Skeletal muscle tissue (tissue), 4 donors: ENCODE measurements around the gene CMTM7. TPM values are rescaled to one million over a fixed set of nuclear protein-coding genes. Genes with fewer than 3 reads are reported as not detected.
"Not testable (repeated sequence)": the region's sequence is repeated elsewhere in the genome, so short reads cannot be mapped to it uniquely, and the experiment has no call there.

Experiments used
- H3K27ac ChIP-seq: one replicate; pipeline ENCODE4 v1.7.0; 2013; ENCODE audit warnings: mild to moderate bottlenecking, low read depth, low read length, inconsistent platforms
- H3K27me3 ChIP-seq, 3 donors: one replicate each; pipeline ENCODE4 v1.7.0; 2013; ENCODE audit warnings: low read length in 3 of 3; ENCODE audit not compliant: control insufficient read depth in 3 of 3, insufficient read depth in 3 of 3
- H3K36me3 ChIP-seq, 3 donors: one replicate each; pipeline ENCODE4 v1.7.0; 2013; ENCODE audit warnings: low read length in 3 of 3; ENCODE audit not compliant: control insufficient read depth in 3 of 3, insufficient read depth in 3 of 3
- H3K4me1 ChIP-seq, 3 donors: one replicate each; pipeline ENCODE4 v1.7.0; 2013; ENCODE audit warnings: low read length in 3 of 3, mild to moderate bottlenecking in 3 of 3; ENCODE audit not compliant: control insufficient read depth in 3 of 3, insufficient read depth in 3 of 3
- H3K4me3 ChIP-seq, 3 donors: one replicate each; pipeline ENCODE4 v1.7.0; 2013; ENCODE audit warnings: low read length in 3 of 3
- H3K9ac ChIP-seq, 3 donors: one replicate each; pipeline ENCODE4 v1.7.0; 2013; ENCODE audit warnings: low read length in 3 of 3, mild to moderate bottlenecking in 3 of 3, moderate library complexity in 2 of 3, low read depth in 1 of 3
- H3K9me3 ChIP-seq, 3 donors: one replicate each; pipeline ENCODE4 v1.7.0; 2013; ENCODE audit warnings: low read length in 3 of 3; ENCODE audit not compliant: control insufficient read depth in 3 of 3
- total RNA-seq: library from RNA; depleted of rRNA; stranded (reverse); fragments of >200 nt; gene quantifications from one replicate; pipeline ENCODE4 v1.2.3, GENCODE V29; 2014
- donor health status: Osteomylitis.

The CMTM7 gene
- total RNA-seq, 1 donor from 2014 or later, result 3.7 TPM

GRCh38 chr3:32435911-32436815 lies 44.5 kb downstream of the CMTM7 start:
- Histone ChIP-seq H3K36me3 (no peaks in the 10 kb centered on the region), H3K27ac (no peak overlapping the region), H3K4me1 (peaks cover 8 to 14% (median 11%) of the 10 kb centered on the region in 3 donors), H3K9ac (no peak overlapping the region), H3K9me3 (no peaks in the 10 kb centered on the region), H3K4me3 (no peak overlapping the region), H3K27me3 (no peaks in the 10 kb centered on the region)

- Histone ChIP-seq H3K27ac (no peak overlapping the region), H3K9me3 (no peaks in the 10 kb centered on the region), H3K4me3 (no peak overlapping the region), H3K4me1 (peaks cover 7 to 14% (median 10%) of the 10 kb centered on the region in 3 donors), H3K9ac (no peak overlapping the region), H3K27me3 (no peaks in the 10 kb centered on the region), H3K36me3 (no peaks in the 10 kb centered on the region)
Measured at GRCh38 chr3:32436816-32437189, 45.1 kb downstream of the CMTM7 start.

- H3K4me3 ChIP-seq, result no peak overlapping the region
- no peak overlapping the region for H3K9ac ChIP-seq
- H3K36me3 ChIP-seq, result no peaks in the 10 kb centered on the region
- no peak overlapping the region for H3K27ac ChIP-seq
- no peaks in the 10 kb centered on the region for H3K27me3 ChIP-seq
- H3K4me1 ChIP-seq, result peaks cover 0 to 6% (median 0%) of the 10 kb centered on the region in 3 donors
- no peaks in the 10 kb centered on the region for H3K9me3 ChIP-seq
Measured at GRCh38 chr3:32437896-32438295, 46.2 kb downstream of the CMTM7 start.

GRCh38 chr3:32438596-32439344 lies 47.1 kb downstream of the CMTM7 start:
- no peak overlapping the region for H3K9ac ChIP-seq
- H3K4me1 ChIP-seq, result no peaks in the 10 kb centered on the region
- H3K27me3 ChIP-seq, result no peaks in the 10 kb centered on the region
- H3K27ac ChIP-seq, result no peak overlapping the region
- H3K36me3 ChIP-seq, result no peaks in the 10 kb centered on the region
- H3K9me3 ChIP-seq, result no peaks in the 10 kb centered on the region
- no peak overlapping the region for H3K4me3 ChIP-seq

- H3K27me3 ChIP-seq, H3K9ac ChIP-seq, H3K4me1 ChIP-seq, H3K27ac ChIP-seq, H3K36me3 ChIP-seq, H3K4me3 ChIP-seq, H3K9me3 ChIP-seq: not testable (repeated sequence)
Measured at GRCh38 chr3:32439421-32439820, 47.8 kb downstream of the CMTM7 start.

- Histone ChIP-seq H3K27me3 (no peaks in the 10 kb centered on the region), H3K4me3 (no peak overlapping the region), H3K27ac (no peak overlapping the region), H3K9ac (no peak overlapping the region), H3K4me1 (no peaks in the 10 kb centered on the region), H3K9me3 (no peaks in the 10 kb centered on the region), H3K36me3 (no peaks in the 10 kb centered on the region)
Measured at GRCh38 chr3:32440611-32441350, 49.1 kb downstream of the CMTM7 start.

GRCh38 chr3:32442766-32443165 lies 51.1 kb downstream of the CMTM7 start:
- H3K4me1 ChIP-seq, result no peaks in the 10 kb centered on the region
- no peak overlapping the region for H3K4me3 ChIP-seq
- H3K36me3 ChIP-seq, result no peaks in the 10 kb centered on the region
- H3K9me3 ChIP-seq, result no peaks in the 10 kb centered on the region
- no peak overlapping the region for H3K9ac ChIP-seq
- no peak overlapping the region for H3K27ac ChIP-seq
- no peaks in the 10 kb centered on the region for H3K27me3 ChIP-seq

GRCh38 chr3:32443478-32443877 lies 51.8 kb downstream of the CMTM7 start:
- H3K36me3 ChIP-seq, result no peaks in the 10 kb centered on the region
- no peak overlapping the region for H3K27ac ChIP-seq
- no peak overlapping the region for H3K4me3 ChIP-seq
- H3K9me3 ChIP-seq, result no peaks in the 10 kb centered on the region
- no peaks in the 10 kb centered on the region for H3K27me3 ChIP-seq
- H3K9ac ChIP-seq, result no peak overlapping the region
- no peaks in the 10 kb centered on the region for H3K4me1 ChIP-seq

- no peaks in the 10 kb centered on the region for H3K9me3 ChIP-seq
- no peaks in the 10 kb centered on the region for H3K4me1 ChIP-seq
- H3K4me3 ChIP-seq, result no peak overlapping the region
- no peak overlapping the region for H3K27ac ChIP-seq
- no peak overlapping the region for H3K9ac ChIP-seq
- no peaks in the 10 kb centered on the region for H3K27me3 ChIP-seq
- peaks cover 0 to 4% (median 0%) of the 10 kb centered on the region in 3 donors for H3K36me3 ChIP-seq
Measured at GRCh38 chr3:32447865-32448400, 56.3 kb downstream of the CMTM7 start.
